ENCODE results near the gene SCN3B. TPM values are rescaled to one million over a fixed set of nuclear protein-coding genes. Genes with fewer than 3 reads are reported as not detected.

Gene SCN3B
- total RNA-seq, 1 experiment from 2014 or later, result not detected

DNA sequence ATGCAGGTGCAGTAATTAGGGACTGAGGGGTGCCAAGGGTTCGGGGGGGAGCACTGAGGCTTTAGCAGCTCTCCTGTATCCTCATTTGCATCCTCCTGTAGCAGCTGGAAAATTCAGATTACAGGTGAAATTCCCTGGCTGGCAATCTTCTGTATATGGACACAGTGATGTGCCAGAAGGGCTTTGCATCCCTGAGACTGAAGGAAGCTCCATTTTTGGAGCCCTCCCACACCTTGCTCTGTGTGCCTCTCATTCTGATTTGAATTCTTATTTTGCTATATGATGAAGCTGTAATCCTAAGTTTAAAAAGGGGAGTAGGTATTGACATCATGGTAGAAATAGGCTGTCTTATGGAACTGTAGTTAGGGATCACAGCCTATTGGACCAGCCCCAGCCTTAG lies 46.6 kb downstream of the SCN3B start:
- Histone ChIP-seq H3K27me3 (ENCODE audit: insufficient read depth, low read depth) (no peaks in the 10 kb centered on the region), H3K36me3 (ENCODE audit: low read depth) (no peaks in the 10 kb centered on the region), H3F3A (ENCODE audit: insufficient read depth, low read depth) (no peaks in the 10 kb centered on the region), H3K27ac (no peak overlapping the region), H3K9me3 (ENCODE audit: insufficient read depth, low read depth) (no peaks in the 10 kb centered on the region), H3K9me2 (ENCODE audit: insufficient read depth) (no peaks in the 10 kb centered on the region), H4K20me1 (ENCODE audit: insufficient read depth) (no peaks in the 10 kb centered on the region), H3K79me2 (ENCODE audit: low read depth) (no peaks in the 10 kb centered on the region), H3K4me1 (replicated peaks; ENCODE audit: insufficient read depth) (no peaks in the 10 kb centered on the region), H3K4me3 (no peak overlapping the region), H3K4me2 (no peak overlapping the region), H2AFZ (no peak overlapping the region)
- intact Hi-C loops (cut with micrococcal nuclease; ENCODE audit: unreplicated experiment), result no loop called here
- TF ChIP-seq, protein P1, sequence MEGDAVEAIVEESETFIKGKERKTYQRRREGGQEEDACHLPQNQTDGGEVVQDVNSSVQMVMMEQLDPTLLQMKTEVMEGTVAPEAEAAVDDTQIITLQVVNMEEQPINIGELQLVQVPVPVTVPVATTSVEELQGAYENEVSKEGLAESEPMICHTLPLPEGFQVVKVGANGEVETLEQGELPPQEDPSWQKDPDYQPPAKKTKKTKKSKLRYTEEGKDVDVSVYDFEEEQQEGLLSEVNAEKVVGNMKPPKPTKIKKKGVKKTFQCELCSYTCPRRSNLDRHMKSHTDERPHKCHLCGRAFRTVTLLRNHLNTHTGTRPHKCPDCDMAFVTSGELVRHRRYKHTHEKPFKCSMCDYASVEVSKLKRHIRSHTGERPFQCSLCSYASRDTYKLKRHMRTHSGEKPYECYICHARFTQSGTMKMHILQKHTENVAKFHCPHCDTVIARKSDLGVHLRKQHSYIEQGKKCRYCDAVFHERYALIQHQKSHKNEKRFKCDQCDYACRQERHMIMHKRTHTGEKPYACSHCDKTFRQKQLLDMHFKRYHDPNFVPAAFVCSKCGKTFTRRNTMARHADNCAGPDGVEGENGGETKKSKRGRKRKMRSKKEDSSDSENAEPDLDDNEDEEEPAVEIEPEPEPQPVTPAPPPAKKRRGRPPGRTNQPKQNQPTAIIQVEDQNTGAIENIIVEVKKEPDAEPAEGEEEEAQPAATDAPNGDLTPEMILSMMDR (conservative IDR thresholded peaks at IDR 0.05), result no peak
- no peak for TF ChIP-seq EZH2 (IDR thresholded peaks at IDR 0.05; ENCODE audit: low read depth)
- no TSS peak for BruUV-seq (replicated peaks)
- DNase-seq, result no peak
- ChIA-PET POLR2A (ENCODE audit: unreplicated experiment) (no interaction called here), CTCF (no interaction called here)

DNA sequence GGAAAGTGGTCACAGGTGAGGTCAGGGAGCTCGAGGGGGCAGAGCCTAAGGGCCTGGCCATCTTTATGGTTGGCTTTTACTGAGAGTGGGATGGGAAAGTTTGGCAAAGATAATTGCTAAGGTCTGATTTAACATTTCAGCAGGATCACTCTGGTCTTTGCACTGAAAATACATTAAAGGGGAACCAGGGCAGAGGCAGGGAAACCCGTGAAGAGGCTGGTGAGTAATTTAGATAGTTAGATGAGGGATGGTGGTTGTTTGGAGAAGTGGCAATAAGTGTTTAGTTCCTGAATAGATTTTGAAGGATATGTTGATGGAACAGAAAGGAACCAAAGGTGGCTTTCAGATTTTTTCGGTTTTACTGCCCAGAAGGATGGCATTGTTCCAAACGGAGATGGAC lies 50.8 kb downstream of the SCN3B start:
- intact Hi-C loops (cut with micrococcal nuclease; ENCODE audit: unreplicated experiment), result no loop called here
- H3K4me3 ChIP-seq, result no peak overlapping the region

DNA sequence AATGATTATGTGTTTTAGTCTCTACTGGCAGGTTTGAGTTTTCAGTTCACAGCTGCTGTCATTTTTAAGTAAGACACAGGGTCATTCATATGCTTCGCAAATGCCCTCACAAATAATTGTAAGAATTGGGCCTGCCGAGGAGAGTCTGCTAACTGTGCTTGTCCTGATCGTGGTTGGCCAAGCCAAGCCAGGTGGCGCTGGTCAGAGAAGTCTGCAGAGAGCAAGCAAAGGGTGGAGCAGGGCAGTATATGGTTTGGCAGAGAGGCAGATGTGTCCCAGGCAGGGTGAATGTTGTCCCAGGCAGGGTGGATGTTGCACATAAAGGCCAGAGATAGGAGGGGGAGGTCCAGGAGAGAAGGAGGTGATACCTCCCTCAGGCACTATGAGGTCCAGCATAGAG lies 52.7 kb downstream of the SCN3B start:
- intact Hi-C loops (cut with micrococcal nuclease; ENCODE audit: unreplicated experiment), result no loop called here
- DNase-seq, result no peak
- no peaks in the 10 kb centered on the region for H3K9me2 ChIP-seq (ENCODE audit: insufficient read depth)
- no peaks in the 10 kb centered on the region for H4K20me1 ChIP-seq (ENCODE audit: insufficient read depth)
- POLR2A ChIA-PET (ENCODE audit: unreplicated experiment), result no interaction called here
- no peaks in the 10 kb centered on the region for H3K9me3 ChIP-seq (ENCODE audit: insufficient read depth, low read depth)
- no peak overlapping the region for H3K27ac ChIP-seq
- CTCF ChIA-PET, result no interaction called here
- TF ChIP-seq EZH2 (IDR thresholded peaks at IDR 0.05; ENCODE audit: low read depth), result no peak
- TF ChIP-seq, protein P1 (conservative IDR thresholded peaks at IDR 0.05), result no peak
- no peak overlapping the region for H2AFZ ChIP-seq
- no peaks in the 10 kb centered on the region for H3K4me1 ChIP-seq (replicated peaks; ENCODE audit: insufficient read depth)
- no peaks in the 10 kb centered on the region for H3K27me3 ChIP-seq (ENCODE audit: insufficient read depth, low read depth)
- H3K4me2 ChIP-seq, result no peak overlapping the region
- no peaks in the 10 kb centered on the region for H3F3A ChIP-seq (ENCODE audit: insufficient read depth, low read depth)
- H3K79me2 ChIP-seq (ENCODE audit: low read depth), result no peaks in the 10 kb centered on the region
- BruUV-seq (replicated peaks), result no TSS peak
- no peaks in the 10 kb centered on the region for H3K36me3 ChIP-seq (ENCODE audit: low read depth)
- no peak overlapping the region for H3K4me3 ChIP-seq

More for the DNA sequence above, 50.8 kb downstream of the SCN3B start:
- Histone ChIP-seq H4K20me1 (ENCODE audit: insufficient read depth) (no peaks in the 10 kb centered on the region), H3K4me1 (replicated peaks; ENCODE audit: insufficient read depth) (no peaks in the 10 kb centered on the region), H3K27me3 (ENCODE audit: insufficient read depth, low read depth) (no peaks in the 10 kb centered on the region), H3K4me2 (no peak overlapping the region), H3K9me3 (ENCODE audit: insufficient read depth, low read depth) (no peaks in the 10 kb centered on the region), H2AFZ (no peak overlapping the region), H3K9me2 (ENCODE audit: insufficient read depth) (no peaks in the 10 kb centered on the region), H3F3A (ENCODE audit: insufficient read depth, low read depth) (no peaks in the 10 kb centered on the region), H3K36me3 (ENCODE audit: low read depth) (no peaks in the 10 kb centered on the region), H3K27ac (no peak overlapping the region), H3K79me2 (ENCODE audit: low read depth) (no peaks in the 10 kb centered on the region)
- no peak for DNase-seq
- ChIA-PET POLR2A (ENCODE audit: unreplicated experiment) (no interaction called here), CTCF (interaction anchor here (0.7 kb wide), 1 partner anchor 16 kb away, joined by 4 read pairs; no protein-coding TSS in a partner anchor)
- TF ChIP-seq EZH2 (IDR thresholded peaks at IDR 0.05; ENCODE audit: low read depth), result no peak
- TF ChIP-seq, protein P1 (conservative IDR thresholded peaks at IDR 0.05), result no peak
- no TSS peak for BruUV-seq (replicated peaks)
